ENCODE measurements around the gene MYO1E. TPM values are rescaled to one million over a fixed set of nuclear protein-coding genes. Genes with fewer than 3 reads are reported as not detected.

The MYO1E gene
- total and polyA plus RNA-seq, 2 of the 4 experiments (the other 2 are of a cell fraction) = 13.4 to 37.3 TPM

DNA sequence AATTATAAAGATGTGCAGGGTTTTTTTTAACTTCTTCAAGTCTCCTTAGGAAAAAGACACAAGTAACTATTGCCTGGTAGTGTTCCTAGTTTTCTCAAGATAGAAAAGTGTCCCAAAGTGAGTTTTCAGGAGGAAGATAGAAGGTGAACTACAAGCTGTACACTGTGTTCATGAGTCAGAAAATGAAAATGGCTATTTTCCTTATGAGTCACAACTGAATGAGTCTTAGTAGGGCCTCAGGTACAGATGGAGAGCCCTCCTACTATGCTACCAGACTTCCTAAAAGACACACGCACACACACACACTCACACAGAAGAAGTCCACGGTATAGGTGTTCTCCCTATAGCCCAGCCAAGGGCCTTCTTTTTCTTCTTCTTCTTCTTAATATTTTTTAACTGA, 3.1 kb downstream of the MYO1E start:
- Histone ChIP-seq H3K14ac (replicated peaks; ENCODE audit: low read depth, low read length) (no peak overlapping the region), H4K91ac (ENCODE audit: insufficient read depth, low read depth, low read length) (no peak overlapping the region), H3K4me1 (ENCODE audit: control insufficient read depth, insufficient read depth, low read length) (peaks cover 7% of the 10 kb centered on the region; the same call in 1 of the 2 replicates), H3K18ac (ENCODE audit: low read depth, low read length) (no peak overlapping the region), H4K8ac (ENCODE audit: low read depth in 2 of 2, low read length in 2 of 2) (no peak overlapping the region), H2BK120ac (ENCODE audit: low read depth, low read length) (no peak overlapping the region), H2BK15ac (ENCODE audit: low read depth, low read length) (no peak overlapping the region), H3K36me3 (ENCODE audit: control insufficient read depth, insufficient read depth, low read length) (no peaks in the 10 kb centered on the region), H3K9me3 (ENCODE audit: control insufficient read depth, insufficient read depth, low read length) (no peaks in the 10 kb centered on the region), H3K27me3 (ENCODE audit: control insufficient read depth, insufficient read depth, low read length) (no peaks in the 10 kb centered on the region), H3K4me2 (ENCODE audit: low read depth, low read length) (no peak overlapping the region), H3K27ac (ENCODE audit: insufficient read depth, low read length) (no peak overlapping the region), H3K9me1 (ENCODE audit: insufficient read depth, low read length) (peaks cover 9% of the 10 kb centered on the region), H3K4ac (ENCODE audit: low read depth, low read length) (no peak overlapping the region), H2BK5ac (ENCODE audit: low read depth, low read length, poor library complexity, severe bottlenecking) (no peak overlapping the region), H3K4me3 (ENCODE audit: insufficient read depth, low read depth, low read length) (no peak overlapping the region), H2BK20ac (ENCODE audit: low read depth, low read length) (no peak overlapping the region), H2AK5ac (ENCODE audit: low read depth, low read length) (peak overlapping the region; percentile 4; the same call in 1 of the 2 replicates), H3K9ac (ENCODE audit: low read depth, low read length) (no peak overlapping the region), H2AK9ac (replicated peaks; ENCODE audit: low read depth, low read length, poor library complexity) (no peak overlapping the region), H3K23ac (ENCODE audit: low read depth, low read length) (no peak overlapping the region; the same call in 1 of the 2 replicates), H4K20me1 (ENCODE audit: insufficient read depth, low read length) (peaks cover 20% of the 10 kb centered on the region), H4K5ac (ENCODE audit: low read depth, low read length) (no peak overlapping the region), H2AFZ (replicated peaks; ENCODE audit: low read length, poor library complexity) (no peak overlapping the region), H3K79me1 (ENCODE audit: low read depth in 1 of 2, low read length in 2 of 2) (peaks cover 28 to 54% of the 10 kb centered on the region in 2 experiments), H3K56ac (ENCODE audit: extremely low read depth, insufficient read depth, low read length) (no peak overlapping the region)
- in situ Hi-C loops (cut with MboI; ENCODE audit: low sequenced_read_pairs) = no loop called here
- intact Hi-C loops (cut with micrococcal nuclease) = no loop called here
- no peak for ATAC-seq (ENCODE audit: low read depth)
- no TSS peak for BruUV-seq (replicated peaks)
- dilution Hi-C loops (cut with HindIII; ENCODE audit: low sequenced_read_pairs, unreplicated experiment) = no loop called here
- ChIA-PET POLR2A (ENCODE audit: unreplicated experiment) (no interaction called here), CTCF (no interaction called here)
- DNase-seq = no peak
- no CpG with 5 or more reads among the region's 2 CpGs for WGBS, 2 experiments (ENCODE audit: extremely low coverage in 2 of 2, insufficient read length in 1 of 2)
- TF ChIP-seq SMC3 (IDR thresholded peaks at IDR 0.05; ENCODE audit: low read depth, low read length) = no peak
- TF ChIP-seq RAD21 (IDR thresholded peaks at IDR 0.05; ENCODE audit: low read length) = no peak
- no peak for TF ChIP-seq CHD1 (IDR thresholded peaks at IDR 0.05; ENCODE audit: low read depth, low read length)
- no peak for TF ChIP-seq BHLHE40 (IDR thresholded peaks at IDR 0.05; ENCODE audit: low read depth, low read length)
- TF ChIP-seq NFE2L2 (IDR thresholded peaks at IDR 0.05; ENCODE audit: low read depth, low read length) = no peak
- TF ChIP-seq, protein P1, sequence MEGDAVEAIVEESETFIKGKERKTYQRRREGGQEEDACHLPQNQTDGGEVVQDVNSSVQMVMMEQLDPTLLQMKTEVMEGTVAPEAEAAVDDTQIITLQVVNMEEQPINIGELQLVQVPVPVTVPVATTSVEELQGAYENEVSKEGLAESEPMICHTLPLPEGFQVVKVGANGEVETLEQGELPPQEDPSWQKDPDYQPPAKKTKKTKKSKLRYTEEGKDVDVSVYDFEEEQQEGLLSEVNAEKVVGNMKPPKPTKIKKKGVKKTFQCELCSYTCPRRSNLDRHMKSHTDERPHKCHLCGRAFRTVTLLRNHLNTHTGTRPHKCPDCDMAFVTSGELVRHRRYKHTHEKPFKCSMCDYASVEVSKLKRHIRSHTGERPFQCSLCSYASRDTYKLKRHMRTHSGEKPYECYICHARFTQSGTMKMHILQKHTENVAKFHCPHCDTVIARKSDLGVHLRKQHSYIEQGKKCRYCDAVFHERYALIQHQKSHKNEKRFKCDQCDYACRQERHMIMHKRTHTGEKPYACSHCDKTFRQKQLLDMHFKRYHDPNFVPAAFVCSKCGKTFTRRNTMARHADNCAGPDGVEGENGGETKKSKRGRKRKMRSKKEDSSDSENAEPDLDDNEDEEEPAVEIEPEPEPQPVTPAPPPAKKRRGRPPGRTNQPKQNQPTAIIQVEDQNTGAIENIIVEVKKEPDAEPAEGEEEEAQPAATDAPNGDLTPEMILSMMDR (conservative IDR thresholded peaks at IDR 0.05; ENCODE audit: low read depth, low read length) = no peak
- no peak for TF ChIP-seq CEBPB (IDR thresholded peaks at IDR 0.05; ENCODE audit: low read depth, low read length)
- TF ChIP-seq FOS (IDR thresholded peaks at IDR 0.05; ENCODE audit: low read depth, low read length) = no peak
- no peak for TF ChIP-seq RFX5 (IDR thresholded peaks at IDR 0.05; ENCODE audit: low read depth, low read length)
- TF ChIP-seq MAFK (IDR thresholded peaks at IDR 0.05; ENCODE audit: low read depth, low read length) = no peak
- TF ChIP-seq POLR2A (IDR thresholded peaks at IDR 0.05; ENCODE audit: low read depth, low read length) = no peak
- no peak for TF ChIP-seq MXI1 (IDR thresholded peaks at IDR 0.05; ENCODE audit: borderline replicate concordance, low read depth, low read length)
- TF ChIP-seq, protein P2, sequence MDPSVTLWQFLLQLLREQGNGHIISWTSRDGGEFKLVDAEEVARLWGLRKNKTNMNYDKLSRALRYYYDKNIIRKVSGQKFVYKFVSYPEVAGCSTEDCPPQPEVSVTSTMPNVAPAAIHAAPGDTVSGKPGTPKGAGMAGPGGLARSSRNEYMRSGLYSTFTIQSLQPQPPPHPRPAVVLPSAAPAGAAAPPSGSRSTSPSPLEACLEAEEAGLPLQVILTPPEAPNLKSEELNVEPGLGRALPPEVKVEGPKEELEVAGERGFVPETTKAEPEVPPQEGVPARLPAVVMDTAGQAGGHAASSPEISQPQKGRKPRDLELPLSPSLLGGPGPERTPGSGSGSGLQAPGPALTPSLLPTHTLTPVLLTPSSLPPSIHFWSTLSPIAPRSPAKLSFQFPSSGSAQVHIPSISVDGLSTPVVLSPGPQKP (IDR thresholded peaks at IDR 0.05; ENCODE audit: borderline replicate concordance, low read depth, low read length) = no peak
- TF ChIP-seq RCOR1 (IDR thresholded peaks at IDR 0.05; ENCODE audit: insufficient replicate concordance, low read length) = no peak
- TF ChIP-seq MAZ (IDR thresholded peaks at IDR 0.05; ENCODE audit: borderline replicate concordance, low read depth, low read length) = no peak
- TF ChIP-seq, protein P3, sequence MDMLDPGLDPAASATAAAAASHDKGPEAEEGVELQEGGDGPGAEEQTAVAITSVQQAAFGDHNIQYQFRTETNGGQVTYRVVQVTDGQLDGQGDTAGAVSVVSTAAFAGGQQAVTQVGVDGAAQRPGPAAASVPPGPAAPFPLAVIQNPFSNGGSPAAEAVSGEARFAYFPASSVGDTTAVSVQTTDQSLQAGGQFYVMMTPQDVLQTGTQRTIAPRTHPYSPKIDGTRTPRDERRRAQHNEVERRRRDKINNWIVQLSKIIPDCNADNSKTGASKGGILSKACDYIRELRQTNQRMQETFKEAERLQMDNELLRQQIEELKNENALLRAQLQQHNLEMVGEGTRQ (IDR thresholded peaks at IDR 0.05; ENCODE audit: low read depth, low read length) = no peak

All from IMR-90 (cell line).